ENCODE results near the gene DSCAML1. TPM values are rescaled to one million over a fixed set of nuclear protein-coding genes. Genes with fewer than 3 reads are reported as not detected.

Gene DSCAML1
- total RNA-seq, 4 donors from 2014 or later = 0.29 to 29.1 (median 3.4) TPM

DNA sequence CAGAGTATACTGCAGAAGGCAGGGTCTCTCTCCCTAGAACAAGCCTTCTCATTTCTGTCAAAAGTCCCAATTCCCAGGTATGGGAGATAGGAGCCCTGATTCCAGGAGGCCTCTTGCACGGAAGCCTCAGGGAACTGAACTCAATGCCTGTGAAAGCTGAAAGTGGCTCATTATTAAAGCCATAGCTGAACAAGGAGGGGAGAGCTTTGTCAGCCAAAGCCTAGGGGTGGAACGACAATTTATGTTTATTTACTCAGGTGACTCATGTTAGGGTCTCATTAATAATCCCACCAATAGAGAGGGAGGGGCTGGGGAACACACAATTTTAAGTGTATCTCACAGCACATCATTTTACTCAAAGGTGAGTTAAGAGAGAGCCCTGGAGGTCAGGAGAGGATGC is 44.9 kb downstream of the DSCAML1 start:
- Histone ChIP-seq H3K9me3 (no peaks in the 10 kb centered on the region), H3K4me3 (no peak overlapping the region), H3K27me3 (no peaks in the 10 kb centered on the region), H3K36me3 (no peaks in the 10 kb centered on the region), H3K27ac (no peak overlapping the region), H3K4me1 (no peaks in the 10 kb centered on the region)
- no peak for TF ChIP-seq POLR2A (IDR thresholded peaks at IDR 0.05)
- TF ChIP-seq, protein P1, sequence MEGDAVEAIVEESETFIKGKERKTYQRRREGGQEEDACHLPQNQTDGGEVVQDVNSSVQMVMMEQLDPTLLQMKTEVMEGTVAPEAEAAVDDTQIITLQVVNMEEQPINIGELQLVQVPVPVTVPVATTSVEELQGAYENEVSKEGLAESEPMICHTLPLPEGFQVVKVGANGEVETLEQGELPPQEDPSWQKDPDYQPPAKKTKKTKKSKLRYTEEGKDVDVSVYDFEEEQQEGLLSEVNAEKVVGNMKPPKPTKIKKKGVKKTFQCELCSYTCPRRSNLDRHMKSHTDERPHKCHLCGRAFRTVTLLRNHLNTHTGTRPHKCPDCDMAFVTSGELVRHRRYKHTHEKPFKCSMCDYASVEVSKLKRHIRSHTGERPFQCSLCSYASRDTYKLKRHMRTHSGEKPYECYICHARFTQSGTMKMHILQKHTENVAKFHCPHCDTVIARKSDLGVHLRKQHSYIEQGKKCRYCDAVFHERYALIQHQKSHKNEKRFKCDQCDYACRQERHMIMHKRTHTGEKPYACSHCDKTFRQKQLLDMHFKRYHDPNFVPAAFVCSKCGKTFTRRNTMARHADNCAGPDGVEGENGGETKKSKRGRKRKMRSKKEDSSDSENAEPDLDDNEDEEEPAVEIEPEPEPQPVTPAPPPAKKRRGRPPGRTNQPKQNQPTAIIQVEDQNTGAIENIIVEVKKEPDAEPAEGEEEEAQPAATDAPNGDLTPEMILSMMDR (IDR thresholded peaks at IDR 0.05) = no peak
- no peak for DNase-seq
- intact Hi-C loops (cut with DNase I; ENCODE audit: low total_unique reads) = no loop called here

DNA sequence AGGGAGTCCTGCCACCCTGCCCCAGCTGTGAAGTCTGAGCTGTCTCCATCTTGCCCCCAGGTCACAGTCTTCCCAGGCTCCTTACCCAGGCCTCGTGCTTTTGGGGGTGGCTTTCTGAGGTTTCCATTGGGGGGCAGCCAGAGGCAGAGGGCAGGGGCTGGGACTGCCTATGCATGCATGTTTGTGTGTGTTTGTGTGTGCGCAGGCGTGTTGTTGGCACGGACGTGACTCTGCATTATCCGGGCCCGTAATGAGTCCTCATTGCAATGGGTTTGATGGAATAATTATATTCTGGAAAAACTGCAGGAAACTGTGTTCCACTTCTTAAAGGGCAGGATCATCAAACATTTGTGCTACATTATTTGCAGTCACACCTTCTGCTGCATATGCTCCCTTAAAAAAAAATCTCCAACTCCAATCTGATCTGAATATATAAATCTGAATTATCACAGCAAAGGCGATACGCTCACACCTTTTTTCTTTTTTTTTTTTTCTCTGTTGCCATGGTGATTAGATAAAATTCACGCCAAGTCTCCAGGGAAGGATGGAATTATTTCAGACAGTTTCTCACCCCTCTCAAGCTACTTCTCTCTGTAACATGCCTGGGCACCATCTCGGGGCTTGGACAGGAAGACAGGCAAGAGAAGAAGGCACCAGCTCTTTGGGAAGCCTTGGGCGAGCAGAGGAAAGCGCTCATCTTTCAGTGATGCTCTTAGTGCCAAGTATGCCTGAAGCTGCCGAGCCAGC is 45.9 kb downstream of the DSCAML1 start:
- TF ChIP-seq, protein P1 (IDR thresholded peaks at IDR 0.05) = no peak
- no peak for TF ChIP-seq POLR2A (IDR thresholded peaks at IDR 0.05)
- intact Hi-C loops (cut with DNase I; ENCODE audit: low total_unique reads) = no loop called here
- no peaks in the 10 kb centered on the region for H3K36me3 ChIP-seq

DNA sequence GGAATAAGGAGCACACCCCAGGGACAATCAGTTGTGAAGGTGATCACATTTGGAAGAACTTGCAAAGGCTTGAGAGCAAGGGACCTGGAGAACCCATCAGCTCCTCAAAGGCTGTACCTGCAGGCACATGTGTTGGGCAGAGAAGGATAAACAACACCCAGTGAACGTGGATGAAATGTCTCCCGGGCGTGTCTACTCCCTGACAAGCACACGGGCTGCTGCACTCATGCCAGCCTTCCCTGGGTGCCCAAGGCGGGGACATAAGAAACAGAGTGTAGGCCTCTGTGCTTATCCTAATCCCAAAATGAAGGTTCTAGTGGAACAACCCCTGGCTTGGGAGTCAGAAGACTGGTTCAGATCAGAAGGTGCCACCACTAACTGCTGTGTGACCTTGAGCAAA is 46.7 kb downstream of the DSCAML1 start:
- Histone ChIP-seq H3K27ac (no peak overlapping the region), H3K4me1 (no peaks in the 10 kb centered on the region), H3K9me3 (no peaks in the 10 kb centered on the region), H3K27me3 (no peaks in the 10 kb centered on the region), H3K4me3 (no peak overlapping the region), H3K36me3 (no peaks in the 10 kb centered on the region)
- TF ChIP-seq, protein P1 (IDR thresholded peaks at IDR 0.05) = no peak
- TF ChIP-seq POLR2A (IDR thresholded peaks at IDR 0.05) = no peak
- no peak for DNase-seq
- intact Hi-C loops (cut with DNase I; ENCODE audit: low total_unique reads) = no loop called here

More for the DNA sequence above, 45.9 kb downstream of the DSCAML1 start:
- Histone ChIP-seq H3K27ac (no peak overlapping the region), H3K27me3 (no peaks in the 10 kb centered on the region), H3K4me1 (no peaks in the 10 kb centered on the region), H3K4me3 (no peak overlapping the region), H3K9me3 (no peaks in the 10 kb centered on the region)
- DNase-seq = no peak

DNA sequence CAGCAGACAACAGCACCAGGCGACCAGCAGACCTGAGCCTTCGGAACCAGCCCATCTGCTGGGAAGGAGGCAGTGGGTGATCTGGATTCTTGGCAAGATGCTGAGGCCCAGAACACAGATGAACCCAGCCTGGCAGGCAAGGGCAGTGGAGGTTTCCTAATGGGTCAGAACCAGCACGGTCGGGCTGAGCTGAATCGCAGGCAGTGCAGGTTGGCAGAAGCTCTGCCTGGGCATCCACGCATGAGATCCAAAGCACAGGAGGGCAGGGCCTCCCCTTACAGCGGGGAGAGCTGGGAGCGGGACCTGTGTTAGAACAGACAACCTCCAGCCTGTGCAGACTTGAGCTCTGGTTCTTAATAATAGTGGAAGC is 47.5 kb downstream of the DSCAML1 start:
- no peaks in the 10 kb centered on the region for H3K4me1 ChIP-seq
- no peak overlapping the region for H3K4me3 ChIP-seq
- TF ChIP-seq POLR2A (IDR thresholded peaks at IDR 0.05) = no peak
- TF ChIP-seq, protein P1 (IDR thresholded peaks at IDR 0.05) = no peak
- no peaks in the 10 kb centered on the region for H3K9me3 ChIP-seq
- H3K27ac ChIP-seq = no peak overlapping the region
- no peaks in the 10 kb centered on the region for H3K27me3 ChIP-seq
- H3K36me3 ChIP-seq = no peaks in the 10 kb centered on the region
- intact Hi-C loops (cut with DNase I; ENCODE audit: low total_unique reads) = no loop called here
- DNase-seq = no peak

DNA sequence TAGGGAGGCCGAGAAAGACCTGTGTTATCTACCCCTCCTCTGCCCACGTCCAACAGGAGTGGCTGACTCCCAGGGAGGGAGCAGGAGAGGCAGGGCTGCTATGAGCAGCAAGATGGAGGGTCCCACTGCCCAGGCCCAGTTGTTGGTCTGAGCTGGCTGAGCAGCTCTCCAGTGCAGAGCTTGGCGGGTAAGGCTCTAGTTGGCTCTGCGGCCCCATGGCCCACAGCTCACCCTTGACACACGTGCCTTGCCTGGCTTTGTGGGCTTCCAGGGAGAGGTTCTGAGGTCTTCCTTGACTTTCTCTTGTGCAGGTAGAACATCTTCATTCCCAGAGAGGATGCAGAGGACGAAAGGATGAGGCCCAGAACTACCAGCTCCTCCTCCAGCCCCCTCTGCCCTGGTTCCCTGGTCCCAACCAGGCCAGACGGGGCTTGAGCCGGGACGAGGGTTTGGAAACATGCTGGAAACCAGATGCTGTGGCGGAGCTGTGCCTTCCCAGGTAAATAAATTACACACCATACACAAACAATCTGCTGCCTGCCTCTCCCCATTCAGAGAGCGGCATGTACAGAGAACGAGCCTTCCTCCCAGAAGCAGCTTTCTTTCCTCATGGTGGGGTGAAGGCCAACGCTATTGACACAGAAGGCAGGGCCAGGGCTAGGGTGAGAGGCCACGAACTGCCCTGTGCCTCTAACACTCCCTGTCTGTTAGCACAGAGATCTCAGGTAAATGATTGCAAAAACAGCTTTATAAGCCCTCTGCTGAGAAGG is 48.1 kb downstream of the DSCAML1 start:
- TF ChIP-seq POLR2A (IDR thresholded peaks at IDR 0.05) = no peak
- TF ChIP-seq, protein P1 (IDR thresholded peaks at IDR 0.05) = no peak
- DNase-seq = no peak
- H3K9me3 ChIP-seq = no peaks in the 10 kb centered on the region
- intact Hi-C loops (cut with DNase I; ENCODE audit: low total_unique reads) = no loop called here
- H3K27me3 ChIP-seq = no peaks in the 10 kb centered on the region
- no peak overlapping the region for H3K4me3 ChIP-seq
- no peaks in the 10 kb centered on the region for H3K4me1 ChIP-seq
- H3K27ac ChIP-seq = no peak overlapping the region
- no peaks in the 10 kb centered on the region for H3K36me3 ChIP-seq

Measured in uterus (tissue), 4 donors.